ENCODE measurements around the gene C16orf78.

DNA sequence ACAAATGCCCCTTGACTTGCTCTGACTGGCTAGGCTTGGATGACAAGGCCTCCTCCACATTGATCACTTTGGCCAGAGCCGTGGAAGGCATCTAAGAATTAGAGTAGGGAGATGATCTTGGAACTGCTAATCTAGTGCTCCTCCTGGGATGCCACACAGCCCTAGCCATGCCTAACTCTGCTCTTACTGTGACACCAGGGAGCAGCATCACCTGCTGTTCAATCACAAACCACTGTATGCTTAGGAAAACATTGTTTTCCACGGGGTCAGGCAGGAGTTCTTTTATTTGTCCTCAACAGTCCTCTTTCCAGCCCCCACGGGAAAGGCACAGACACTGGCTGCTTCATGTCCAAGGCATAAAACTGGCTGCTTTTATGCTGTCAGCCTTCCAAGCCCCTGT lies 46.3 kb downstream of the C16orf78 start:
- TF ChIP-seq MXI1 (conservative IDR thresholded peaks at IDR 0.05; ENCODE audit: poor library complexity, severe bottlenecking) (no peak), RAD21 (conservative IDR thresholded peaks at IDR 0.05) (no peak), EZH2 (IDR thresholded peaks at IDR 0.05; ENCODE audit: borderline replicate concordance, insufficient read depth, low read length, poor library complexity, severe bottlenecking) (no peak), TAF1 (IDR thresholded peaks at IDR 0.05; ENCODE audit: low read depth) (no peak)
- TF ChIP-seq, protein P1, sequence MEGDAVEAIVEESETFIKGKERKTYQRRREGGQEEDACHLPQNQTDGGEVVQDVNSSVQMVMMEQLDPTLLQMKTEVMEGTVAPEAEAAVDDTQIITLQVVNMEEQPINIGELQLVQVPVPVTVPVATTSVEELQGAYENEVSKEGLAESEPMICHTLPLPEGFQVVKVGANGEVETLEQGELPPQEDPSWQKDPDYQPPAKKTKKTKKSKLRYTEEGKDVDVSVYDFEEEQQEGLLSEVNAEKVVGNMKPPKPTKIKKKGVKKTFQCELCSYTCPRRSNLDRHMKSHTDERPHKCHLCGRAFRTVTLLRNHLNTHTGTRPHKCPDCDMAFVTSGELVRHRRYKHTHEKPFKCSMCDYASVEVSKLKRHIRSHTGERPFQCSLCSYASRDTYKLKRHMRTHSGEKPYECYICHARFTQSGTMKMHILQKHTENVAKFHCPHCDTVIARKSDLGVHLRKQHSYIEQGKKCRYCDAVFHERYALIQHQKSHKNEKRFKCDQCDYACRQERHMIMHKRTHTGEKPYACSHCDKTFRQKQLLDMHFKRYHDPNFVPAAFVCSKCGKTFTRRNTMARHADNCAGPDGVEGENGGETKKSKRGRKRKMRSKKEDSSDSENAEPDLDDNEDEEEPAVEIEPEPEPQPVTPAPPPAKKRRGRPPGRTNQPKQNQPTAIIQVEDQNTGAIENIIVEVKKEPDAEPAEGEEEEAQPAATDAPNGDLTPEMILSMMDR (IDR thresholded peaks at IDR 0.05; ENCODE audit: poor library complexity, severe bottlenecking), result no peak

All from neural cell (in vitro differentiated cells).